Spinal cord (tissue), 10 donors: Measurements from ENCODE around the gene MACROH2A2. TPM values are rescaled to one million over a fixed set of nuclear protein-coding genes. Genes with fewer than 3 reads are reported as not detected.

Experiments
- DNase-seq, 6 donors: peaks; one replicate each; pipeline versions ENCODE4 v3.0.0 to v3.0.0-alpha.2; 2013 to 2015; ENCODE audit warnings: low spot score in 6 of 6, low read depth in 4 of 6
- H3K27ac ChIP-seq: one replicate; pipeline ENCODE4 v1.5.1; 2013; ENCODE audit warnings: low read depth, low read length, control low read depth
- H3K27me3 ChIP-seq: one replicate; pipeline ENCODE4 v1.6.1; 2013; ENCODE audit warnings: low read length; ENCODE audit not compliant: control insufficient read depth, insufficient read depth
- H3K36me3 ChIP-seq: one replicate; pipeline ENCODE4 v1.6.1; 2013; ENCODE audit warnings: low read length; ENCODE audit not compliant: control insufficient read depth, insufficient read depth
- H3K4me1 ChIP-seq: one replicate; pipeline ENCODE4 v1.6.1; 2013; ENCODE audit warnings: low read length; ENCODE audit not compliant: control insufficient read depth, insufficient read depth
- H3K4me3 ChIP-seq: one replicate; pipeline ENCODE4 v1.5.1; 2013; ENCODE audit warnings: low read depth, low read length, control low read depth
- H3K9me3 ChIP-seq: one replicate; pipeline ENCODE4 v1.6.1; 2013; ENCODE audit warnings: low read length; ENCODE audit not compliant: control insufficient read depth, insufficient read depth
- WGBS: methylation state at CpG from one replicate; pipeline ENCODE4 v1.1.5; 2013; ENCODE audit warnings: missing lambda C conversion rate; ENCODE audit not compliant: insufficient coverage; 5-methylcytosine and 5-hydroxymethylcytosine counted together
- polyA plus RNA-seq, 2 donors: library from polyadenylated mRNA; unstranded; fragments of 120-200 nt; gene quantifications; one replicate each; pipeline ENCODE4 v1.2.1, GENCODE V29; 2013; ENCODE audit not compliant: insufficient read length in 2 of 2
- total RNA-seq, 2 donors: library from RNA; depleted of rRNA in 1 of 2; stranded (reverse); fragments of 120-200 nt in 1 of 2; fragments of >200 nt in 1 of 2; gene quantifications; one replicate each; pipeline versions ENCODE4 v1.2.3 to v1.2.4, GENCODE V29; 2013 to 2014
- donor health status: healthy.

MACROH2A2 gene
- total and polyA plus RNA-seq, 4 donors = 22.9 to 84.2 (median 64.9) TPM

DNA sequence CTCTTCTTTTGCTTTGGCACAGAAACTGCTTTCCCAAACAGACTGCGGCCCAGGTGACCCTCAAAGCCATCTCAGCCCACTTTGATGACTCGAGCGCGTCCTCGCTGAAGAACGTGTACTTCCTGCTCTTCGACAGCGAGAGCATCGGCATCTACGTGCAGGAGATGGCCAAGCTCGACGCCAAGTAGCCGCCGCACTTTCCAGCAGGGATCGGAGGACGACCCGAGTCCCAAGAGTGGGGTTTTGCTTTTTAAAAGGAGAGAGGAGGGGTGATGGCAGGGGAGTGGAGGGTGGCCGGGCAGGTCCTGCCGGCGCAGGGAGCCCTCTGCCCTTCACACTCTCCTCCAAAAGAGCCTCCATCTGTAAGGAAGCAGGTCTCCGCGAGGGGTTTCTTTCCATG lies 58.9 kb downstream of the MACROH2A2 start:
- DNase-seq = no peak
- WGBS = 94% methylated on average over 17 of the region's 22 CpGs
- no peak overlapping the region for H3K27ac ChIP-seq
- H3K4me3 ChIP-seq = no peak overlapping the region
- peaks cover 64% of the 10 kb centered on the region for H3K36me3 ChIP-seq
- no peaks in the 10 kb centered on the region for H3K27me3 ChIP-seq
- peaks cover 3% of the 10 kb centered on the region for H3K4me1 ChIP-seq
- no peaks in the 10 kb centered on the region for H3K9me3 ChIP-seq

DNA sequence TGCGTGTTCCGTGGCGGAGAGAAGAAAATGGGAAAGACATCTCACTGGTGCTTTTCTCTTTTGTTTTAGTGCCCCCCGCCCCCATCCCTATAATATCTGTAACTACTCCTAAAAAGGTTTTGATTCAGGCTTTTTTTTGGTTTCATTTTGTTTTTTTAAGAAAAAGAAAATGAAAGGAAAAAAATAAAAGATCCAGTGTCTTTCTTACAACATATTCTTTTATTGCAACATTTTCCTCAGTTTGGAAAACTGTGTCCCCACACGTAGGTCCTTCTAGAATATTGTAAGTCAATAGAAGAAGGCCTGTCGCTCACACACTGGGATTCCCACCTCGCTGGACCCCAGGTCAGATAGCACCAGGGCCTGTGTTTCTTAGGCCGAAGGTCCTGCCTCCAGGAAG lies 59.4 kb downstream of the MACROH2A2 start:
- no peaks in the 10 kb centered on the region for H3K9me3 ChIP-seq
- H3K27me3 ChIP-seq = no peaks in the 10 kb centered on the region
- H3K4me1 ChIP-seq = peaks cover 3% of the 10 kb centered on the region
- H3K27ac ChIP-seq = no peak overlapping the region
- H3K4me3 ChIP-seq = no peak overlapping the region
- H3K36me3 ChIP-seq = peaks cover 62% of the 10 kb centered on the region
- DNase-seq = no peak
- WGBS = 89% methylated on average over 4 of the region's 8 CpGs

DNA sequence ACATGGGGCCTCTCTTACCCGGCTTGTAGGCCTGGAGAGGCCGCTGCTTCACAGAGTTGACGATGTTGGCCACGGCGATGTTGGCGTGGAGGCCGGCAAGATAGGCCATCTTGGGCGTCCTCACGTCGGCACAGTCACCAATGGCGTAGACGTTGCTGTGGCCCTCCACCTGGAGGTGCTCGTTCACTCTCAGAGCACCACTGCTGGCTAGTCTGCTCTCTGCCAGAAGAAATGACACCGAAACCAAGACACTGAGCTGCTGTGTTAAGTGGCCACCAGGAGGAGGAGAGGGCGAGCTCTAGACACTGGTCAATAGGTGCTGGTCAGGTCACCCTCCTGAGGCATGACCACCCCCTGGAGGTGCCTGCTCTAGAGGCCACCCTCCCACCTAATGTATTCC lies 62.3 kb downstream of the MACROH2A2 start:
- H3K4me1 ChIP-seq = peaks cover 3% of the 10 kb centered on the region
- whole genome bisulfite sequencing = 89% methylated on average over 14 of the region's 15 CpGs
- H3K27ac ChIP-seq = no peak overlapping the region
- peaks cover 58% of the 10 kb centered on the region for H3K36me3 ChIP-seq
- no peak overlapping the region for H3K4me3 ChIP-seq
- H3K9me3 ChIP-seq = no peaks in the 10 kb centered on the region
- no peak for DNase-seq
- H3K27me3 ChIP-seq = no peaks in the 10 kb centered on the region

DNA sequence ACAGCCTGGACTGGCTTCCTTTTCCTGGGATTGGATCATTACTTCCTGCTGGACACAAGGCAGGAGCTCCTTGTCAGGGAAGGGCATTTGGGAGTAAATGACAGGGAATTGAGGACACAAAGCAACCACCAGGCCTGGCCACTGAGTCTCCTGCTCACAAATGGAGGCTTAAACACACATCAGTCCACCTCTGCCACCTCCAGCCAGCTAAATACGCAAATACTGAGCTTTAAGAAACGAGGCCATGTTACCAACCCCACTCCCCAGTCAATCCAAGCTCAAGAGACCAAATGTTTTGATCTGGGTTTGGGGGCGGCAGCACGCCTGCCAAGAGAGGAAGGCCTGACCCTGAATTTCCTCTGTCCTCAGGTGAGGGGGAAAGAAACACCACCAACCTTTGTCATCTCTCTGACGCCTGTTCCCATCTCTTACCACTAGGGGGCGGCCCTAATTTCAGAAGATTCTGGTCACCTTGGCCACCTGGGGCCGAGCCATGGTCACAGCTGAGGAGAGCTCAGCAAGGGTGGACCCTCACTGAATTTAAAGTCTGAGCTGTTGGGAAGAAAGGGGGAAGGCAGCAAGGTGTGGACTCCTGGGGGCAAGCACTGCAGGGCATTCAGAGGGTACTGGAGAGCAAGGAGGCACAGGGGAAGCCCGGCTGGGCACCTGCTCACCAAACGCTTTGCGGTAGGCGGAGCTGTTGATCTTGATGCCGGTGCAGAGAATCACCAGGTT lies 63.5 kb downstream of the MACROH2A2 start:
- H3K4me3 ChIP-seq = no peak overlapping the region
- H3K36me3 ChIP-seq = peaks cover 53% of the 10 kb centered on the region
- peak in 2 of 6 donors; percentile 36 to 62 for DNase-seq
- no peaks in the 10 kb centered on the region for H3K9me3 ChIP-seq
- H3K27me3 ChIP-seq = no peaks in the 10 kb centered on the region
- H3K4me1 ChIP-seq = no peaks in the 10 kb centered on the region
- H3K27ac ChIP-seq = no peak overlapping the region
- 58% methylated on average over 7 of the region's 12 CpGs for WGBS

DNA sequence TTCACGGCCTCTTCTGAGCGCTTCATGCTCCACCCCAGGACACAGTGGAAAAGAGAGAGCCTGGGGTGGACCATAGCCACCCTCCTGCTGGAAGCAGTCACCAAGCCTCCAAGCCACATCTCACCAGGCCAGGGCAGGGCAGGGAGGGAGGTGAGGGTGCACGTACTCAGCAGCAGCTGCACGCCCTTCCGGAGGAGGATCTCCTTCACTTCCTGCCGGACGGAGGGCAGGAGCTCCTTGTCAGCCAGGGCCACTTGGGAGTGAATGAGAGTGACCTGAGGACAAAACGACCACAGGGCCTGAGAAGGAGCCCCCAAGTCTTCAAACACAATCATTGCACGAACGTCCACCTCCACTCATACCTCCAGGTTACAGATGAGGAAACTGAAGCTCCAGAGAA lies 65.0 kb downstream of the MACROH2A2 start:
- Histone ChIP-seq H3K4me1 (no peaks in the 10 kb centered on the region), H3K36me3 (peaks cover 43% of the 10 kb centered on the region), H3K27ac (no peak overlapping the region), H3K9me3 (no peaks in the 10 kb centered on the region), H3K27me3 (no peaks in the 10 kb centered on the region), H3K4me3 (no peak overlapping the region)
- WGBS = 92% methylated on average over 6 of the region's 10 CpGs
- no peak for DNase-seq

DNA sequence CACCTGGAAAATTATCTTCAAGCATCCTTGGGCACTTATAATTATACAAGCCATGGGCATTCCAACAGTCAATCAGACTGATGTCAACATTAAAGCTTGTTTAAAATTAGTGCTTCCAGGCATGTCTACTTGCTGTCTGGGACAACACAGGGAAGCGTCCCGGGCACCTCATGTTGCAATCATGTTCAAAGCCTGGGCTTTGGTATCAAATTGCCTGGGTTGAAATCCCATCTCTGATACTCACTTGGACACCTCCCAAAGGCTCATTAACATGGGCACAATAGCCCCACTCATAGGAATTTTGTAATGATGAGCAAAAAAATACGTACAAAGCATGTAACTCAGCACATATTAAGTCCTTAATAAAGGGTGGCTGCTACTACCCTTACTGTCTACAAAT lies 65.5 kb downstream of the MACROH2A2 start:
- WGBS = 95% methylated on average over 2 of the region's 3 CpGs
- Histone ChIP-seq H3K4me3 (no peak overlapping the region), H3K4me1 (no peaks in the 10 kb centered on the region), H3K9me3 (no peaks in the 10 kb centered on the region), H3K27me3 (no peaks in the 10 kb centered on the region), H3K36me3 (peaks cover 38% of the 10 kb centered on the region), H3K27ac (no peak overlapping the region)
- no peak for DNase-seq

DNA sequence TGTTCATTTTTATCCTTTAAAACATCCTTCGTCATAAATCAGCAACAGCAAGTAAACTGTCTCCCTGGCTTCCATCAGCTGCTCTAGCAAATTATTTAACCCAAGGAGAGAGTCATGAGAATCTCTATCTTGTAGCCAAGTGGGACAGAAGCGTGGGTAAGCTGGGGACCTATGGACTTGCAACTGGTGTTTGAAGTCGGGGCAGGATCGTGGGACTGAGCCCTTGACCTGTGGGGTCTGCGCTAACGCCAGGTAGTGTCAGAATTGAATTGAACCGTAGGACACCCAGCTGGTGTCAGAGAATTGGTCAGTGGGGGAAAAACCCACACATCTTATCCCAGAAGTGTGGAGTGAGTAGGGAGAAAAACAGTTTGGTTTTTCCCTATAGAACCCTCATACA lies 66.6 kb downstream of the MACROH2A2 start:
- Histone ChIP-seq H3K27me3 (no peaks in the 10 kb centered on the region), H3K4me3 (no peak overlapping the region), H3K9me3 (no peaks in the 10 kb centered on the region), H3K27ac (no peak overlapping the region), H3K36me3 (peaks cover 28% of the 10 kb centered on the region), H3K4me1 (no peaks in the 10 kb centered on the region)
- 93% methylated on average over 4 of the region's 7 CpGs for WGBS
- DNase-seq = no peak

DNA sequence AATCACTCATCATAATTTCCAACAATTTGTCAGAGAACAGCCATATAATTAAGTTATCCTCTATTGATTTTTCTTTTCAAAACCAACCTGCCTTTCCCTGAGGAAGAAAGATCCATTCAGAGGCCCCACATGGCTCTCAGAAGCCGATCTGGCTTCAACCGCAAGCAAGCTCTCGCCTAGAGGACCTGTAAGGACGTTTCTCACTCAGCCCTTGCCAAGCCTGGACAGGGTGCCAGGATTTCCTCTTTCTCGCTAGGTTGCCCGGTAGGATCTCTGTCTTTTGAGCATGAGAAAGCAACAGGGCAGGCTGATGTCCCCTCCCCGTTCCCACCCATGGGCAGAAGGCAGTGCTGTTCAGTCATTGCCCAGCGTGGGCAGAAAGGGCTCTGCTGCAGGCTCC lies 67.0 kb downstream of the MACROH2A2 start:
- Histone ChIP-seq H3K27ac (no peak overlapping the region), H3K9me3 (no peaks in the 10 kb centered on the region), H3K4me3 (no peak overlapping the region), H3K27me3 (no peaks in the 10 kb centered on the region), H3K4me1 (no peaks in the 10 kb centered on the region), H3K36me3 (peaks cover 25% of the 10 kb centered on the region)
- DNase-seq = no peak
- WGBS = 72% methylated on average over 8 of the region's 8 CpGs

DNA sequence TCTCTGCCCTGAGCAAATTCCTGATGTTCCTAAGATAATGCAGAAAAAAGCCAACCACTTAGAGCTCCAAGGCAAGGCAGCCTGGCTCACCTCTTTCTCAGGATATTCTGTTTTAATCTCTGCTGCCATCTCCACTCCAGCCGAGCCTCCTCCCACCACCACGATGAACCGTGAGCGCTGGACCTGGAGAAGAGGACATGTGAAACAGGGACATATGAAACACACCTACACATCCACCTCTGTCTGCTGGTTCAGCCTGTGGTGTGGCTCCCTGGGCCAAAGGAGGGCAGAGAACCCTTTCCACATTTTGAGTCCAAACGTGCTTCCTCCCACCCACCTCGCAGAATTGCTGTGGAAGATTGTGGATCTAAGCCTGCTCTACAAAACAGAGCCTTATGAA lies 67.8 kb downstream of the MACROH2A2 start:
- H3K27ac ChIP-seq = no peak overlapping the region
- H3K36me3 ChIP-seq = peaks cover 20% of the 10 kb centered on the region
- WGBS = 96% methylated on average over 6 of the region's 6 CpGs
- H3K27me3 ChIP-seq = no peaks in the 10 kb centered on the region
- H3K4me1 ChIP-seq = no peaks in the 10 kb centered on the region
- H3K9me3 ChIP-seq = no peaks in the 10 kb centered on the region
- H3K4me3 ChIP-seq = no peak overlapping the region
- DNase-seq = no peak

DNA sequence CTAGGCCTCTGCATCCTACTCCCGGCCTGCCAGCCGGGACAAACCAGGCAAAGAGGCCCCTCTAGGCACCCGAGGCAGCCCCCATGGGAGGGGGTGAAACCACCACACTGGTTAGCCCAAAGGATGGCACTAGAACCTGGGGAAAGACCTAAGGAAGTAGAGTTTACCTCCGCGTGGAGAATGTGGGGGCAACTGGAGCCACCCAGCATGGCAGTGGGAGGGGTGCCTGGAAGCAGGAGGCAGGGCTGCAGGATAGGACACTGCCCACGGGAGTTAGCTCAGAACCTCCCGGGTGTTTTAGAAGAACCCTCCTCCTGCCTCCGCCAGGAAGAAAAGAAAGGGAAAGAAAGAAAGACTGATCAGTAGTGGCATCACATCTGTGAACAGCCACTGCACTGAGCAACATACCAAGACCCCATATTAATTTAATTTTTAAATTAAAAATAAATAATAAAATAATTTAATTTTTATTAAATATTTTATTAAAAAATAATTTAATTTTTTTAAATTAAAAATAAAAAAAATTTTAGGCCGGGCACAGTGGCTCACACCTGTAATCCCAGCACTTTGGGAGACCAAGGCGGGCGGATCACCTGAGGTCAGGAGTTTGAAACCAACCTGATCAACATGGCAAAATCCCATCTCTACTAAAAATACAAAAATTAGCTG lies 68.8 kb downstream of the MACROH2A2 start:
- no peak overlapping the region for H3K27ac ChIP-seq
- no peak for DNase-seq
- no peaks in the 10 kb centered on the region for H3K27me3 ChIP-seq
- no peaks in the 10 kb centered on the region for H3K4me1 ChIP-seq
- H3K4me3 ChIP-seq = no peak overlapping the region
- H3K36me3 ChIP-seq = peaks cover 20% of the 10 kb centered on the region
- no peaks in the 10 kb centered on the region for H3K9me3 ChIP-seq
- WGBS = 94% methylated on average over 8 of the region's 11 CpGs
